C4-2B (cell line): ENCODE data around the gene SLC39A3.

Source experiments
- ZFX ChIP-seq: fragments of 450-650 bp; IDR thresholded peaks from 2 replicates; pipeline ENCODE4 v1.6.1; 2017
- TF ChIP-seq, protein P1 (sequence below): fragments of 450-650 bp; conservative IDR thresholded peaks from 2 replicates; pipeline ENCODE4 v1.5.1; 2017; ENCODE audit warnings: mild to moderate bottlenecking

DNA sequence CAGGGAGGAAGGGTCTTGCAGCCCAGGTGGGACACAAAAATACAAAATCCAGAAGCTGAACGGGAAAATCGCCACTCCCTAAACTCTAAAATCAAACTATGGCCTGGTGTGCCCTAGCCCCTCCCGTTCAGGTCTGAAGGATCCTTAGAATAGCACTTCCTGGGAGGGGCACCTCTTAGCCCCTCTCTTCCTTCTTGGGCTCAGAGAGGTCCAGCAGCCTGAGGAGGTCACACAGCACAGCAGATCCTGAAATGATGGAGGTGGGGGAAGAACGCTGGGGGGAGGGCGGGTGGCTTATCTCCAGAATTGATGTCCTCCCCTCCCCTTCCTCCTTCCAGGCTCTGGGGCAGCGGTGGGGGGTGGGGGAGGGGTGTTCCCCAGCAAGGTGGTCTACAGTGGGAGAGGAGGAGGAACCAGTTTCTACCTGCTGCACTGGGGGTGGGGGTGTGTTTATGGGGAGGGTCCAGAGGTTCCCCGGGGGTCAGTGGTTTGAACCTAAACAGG lies 20.5 kb downstream of the SLC39A3 start:
- TF ChIP-seq, protein P1, sequence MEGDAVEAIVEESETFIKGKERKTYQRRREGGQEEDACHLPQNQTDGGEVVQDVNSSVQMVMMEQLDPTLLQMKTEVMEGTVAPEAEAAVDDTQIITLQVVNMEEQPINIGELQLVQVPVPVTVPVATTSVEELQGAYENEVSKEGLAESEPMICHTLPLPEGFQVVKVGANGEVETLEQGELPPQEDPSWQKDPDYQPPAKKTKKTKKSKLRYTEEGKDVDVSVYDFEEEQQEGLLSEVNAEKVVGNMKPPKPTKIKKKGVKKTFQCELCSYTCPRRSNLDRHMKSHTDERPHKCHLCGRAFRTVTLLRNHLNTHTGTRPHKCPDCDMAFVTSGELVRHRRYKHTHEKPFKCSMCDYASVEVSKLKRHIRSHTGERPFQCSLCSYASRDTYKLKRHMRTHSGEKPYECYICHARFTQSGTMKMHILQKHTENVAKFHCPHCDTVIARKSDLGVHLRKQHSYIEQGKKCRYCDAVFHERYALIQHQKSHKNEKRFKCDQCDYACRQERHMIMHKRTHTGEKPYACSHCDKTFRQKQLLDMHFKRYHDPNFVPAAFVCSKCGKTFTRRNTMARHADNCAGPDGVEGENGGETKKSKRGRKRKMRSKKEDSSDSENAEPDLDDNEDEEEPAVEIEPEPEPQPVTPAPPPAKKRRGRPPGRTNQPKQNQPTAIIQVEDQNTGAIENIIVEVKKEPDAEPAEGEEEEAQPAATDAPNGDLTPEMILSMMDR: no peak
- TF ChIP-seq ZFX: no peak
